Nephron progenitor cell (in vitro differentiated cells): Measurements from ENCODE around the gene MMP25.
A peak's percentile ranks its signal among the peaks of the same experiment; 100 is the strongest.
"Not testable (repeated sequence)": the region's sequence is repeated elsewhere in the genome, so short reads cannot be mapped to it uniquely, and the experiment has no call there.

ENCODE experiments used
- DNase-seq: peaks from one replicate; pipeline ENCODE4 v3.0.0; 2021
- H3K27ac Mint-ChIP-seq: 2 replicates; pipeline ENCODE4 v1.8.0; 2021; ENCODE audit warnings: mild to moderate bottlenecking, moderate library complexity, mixed read lengths
- H3K27me3 Mint-ChIP-seq: 2 replicates; pipeline ENCODE4 v1.8.0; 2021; ENCODE audit warnings: mild to moderate bottlenecking, low read depth, mixed read lengths; ENCODE audit not compliant: poor library complexity
- H3K36me3 Mint-ChIP-seq: 2 replicates; pipeline ENCODE4 v1.8.0; 2021; ENCODE audit warnings: low read depth, mixed read lengths
- H3K4me1 Mint-ChIP-seq: 2 replicates; pipeline ENCODE4 v1.8.0; 2021; ENCODE audit warnings: mixed read lengths
- H3K4me3 Mint-ChIP-seq: 2 replicates; pipeline ENCODE4 v1.8.0; 2021; ENCODE audit warnings: mild to moderate bottlenecking, moderate library complexity, mixed read lengths
- H3K9me3 Mint-ChIP-seq: 2 replicates; pipeline ENCODE4 v1.8.0; 2021; ENCODE audit warnings: mild to moderate bottlenecking, moderate library complexity, mixed read lengths
- CTCF ChIP-seq: fragments of 200-600 bp; sonication (generic); IDR thresholded peaks from 2 replicates; pipeline ENCODE4 v1.5.0; 2021; ENCODE audit warnings: antibody characterized with exemption

The MMP25 gene

GRCh38 chr16:3076577-3076976 lies 30.2 kb downstream of the MMP25 start:
- Mint-ChIP-seq H3K4me1 (peaks cover 43% of the 10 kb centered on the region), H3K27me3 (peaks cover 24% of the 10 kb centered on the region), H3K4me3 (no peak overlapping the region), H3K36me3 (no peaks in the 10 kb centered on the region), H3K9me3 (no peaks in the 10 kb centered on the region), H3K27ac (no peak overlapping the region)
- no peak for TF ChIP-seq CTCF
- DNase-seq: no peak

GRCh38 chr16:3080024-3080423 lies 33.7 kb downstream of the MMP25 start:
- no peaks in the 10 kb centered on the region for H3K36me3 Mint-ChIP-seq
- peaks cover 47% of the 10 kb centered on the region for H3K4me1 Mint-ChIP-seq
- H3K27ac Mint-ChIP-seq: no peak overlapping the region
- no peak overlapping the region for H3K4me3 Mint-ChIP-seq
- no peak for TF ChIP-seq CTCF
- H3K9me3 Mint-ChIP-seq: no peaks in the 10 kb centered on the region
- no peak for DNase-seq
- peaks cover 12% of the 10 kb centered on the region for H3K27me3 Mint-ChIP-seq

GRCh38 chr16:3081957-3082356 lies 35.6 kb downstream of the MMP25 start:
- H3K4me1 Mint-ChIP-seq: peaks cover 56% of the 10 kb centered on the region
- H3K9me3 Mint-ChIP-seq, DNase-seq, H3K4me3 Mint-ChIP-seq, H3K36me3 Mint-ChIP-seq, H3K27ac Mint-ChIP-seq, H3K27me3 Mint-ChIP-seq: not testable (repeated sequence)

- not testable (repeated sequence) for H3K9me3 Mint-ChIP-seq, H3K27ac Mint-ChIP-seq, DNase-seq, H3K36me3 Mint-ChIP-seq, H3K27me3 Mint-ChIP-seq, H3K4me3 Mint-ChIP-seq
- peaks cover 71% of the 10 kb centered on the region for H3K4me1 Mint-ChIP-seq
Measured at GRCh38 chr16:3083408-3083807, 37.0 kb downstream of the MMP25 start.

GRCh38 chr16:3084491-3084890 lies 38.1 kb downstream of the MMP25 start:
- TF ChIP-seq CTCF: no peak
- Mint-ChIP-seq H3K9me3 (no peaks in the 10 kb centered on the region), H3K27ac (peak overlapping the region; percentile 37)

GRCh38 chr16:3084969-3085670 lies 38.8 kb downstream of the MMP25 start:
- peaks cover under 1% of the 10 kb centered on the region for H3K27me3 Mint-ChIP-seq
- peak overlapping the region; percentile 37 for H3K27ac Mint-ChIP-seq
- peaks cover 73% of the 10 kb centered on the region for H3K4me1 Mint-ChIP-seq
- no peaks in the 10 kb centered on the region for H3K9me3 Mint-ChIP-seq
- no peaks in the 10 kb centered on the region for H3K36me3 Mint-ChIP-seq
- no peak for DNase-seq
- TF ChIP-seq CTCF: no peak
- H3K4me3 Mint-ChIP-seq: no peak overlapping the region

More at GRCh38 chr16:3084491-3084890, 38.1 kb downstream of the MMP25 start:
- peaks cover 76% of the 10 kb centered on the region for H3K4me1 Mint-ChIP-seq
- no peak overlapping the region for H3K4me3 Mint-ChIP-seq
- DNase-seq: no peak
- peaks cover 4% of the 10 kb centered on the region for H3K27me3 Mint-ChIP-seq
- no peaks in the 10 kb centered on the region for H3K36me3 Mint-ChIP-seq
